IPS-NIHi7 (cell line): ENCODE results near the gene MED1.

ENCODE experiments used
- DNase-seq: peaks from one replicate; pipeline ENCODE4 v3.0.0; 2012; ENCODE audit warnings: mixed read lengths; ENCODE audit errors: extremely low spot score

The MED1 gene

DNA sequence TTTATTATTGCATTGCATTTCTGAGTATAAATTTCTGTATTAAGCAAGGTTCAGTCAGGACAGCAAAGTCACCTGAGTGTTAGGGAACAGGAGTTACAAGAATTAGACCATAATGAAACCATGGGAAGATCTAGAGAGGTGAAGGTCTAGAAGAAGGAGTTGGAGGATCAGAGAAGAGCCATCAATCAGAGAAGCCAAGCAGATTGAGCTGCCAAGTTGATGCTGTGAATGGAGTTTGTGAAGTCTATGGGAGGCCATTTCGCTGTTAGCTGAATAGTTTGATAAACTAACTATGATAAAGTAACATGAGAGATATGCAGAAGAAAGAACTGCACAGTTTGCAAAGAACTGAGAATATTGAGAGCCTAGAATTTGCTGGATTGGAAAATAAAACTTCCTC is 90.0 kb downstream of the MED1 start:
- no peak for DNase-seq

DNA sequence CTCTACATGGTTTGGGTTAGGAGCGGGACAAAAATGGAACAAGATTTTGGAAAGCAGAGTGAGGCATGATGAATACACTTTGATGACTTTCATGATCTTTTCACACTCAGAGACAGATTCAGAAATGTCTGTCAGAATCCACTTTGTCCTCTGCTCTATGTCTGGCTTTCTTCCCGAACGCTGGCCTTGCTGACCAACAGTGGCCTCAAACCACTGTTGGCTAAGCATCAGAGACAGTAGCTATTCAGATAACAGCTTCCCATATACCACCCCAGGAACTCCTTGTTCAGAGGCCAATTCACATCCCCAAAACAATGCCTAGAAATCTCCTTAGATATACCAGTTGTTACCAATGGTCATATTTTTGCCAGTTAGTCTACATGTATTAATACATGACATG is 90.5 kb downstream of the MED1 start:
- DNase-seq = no peak

DNA sequence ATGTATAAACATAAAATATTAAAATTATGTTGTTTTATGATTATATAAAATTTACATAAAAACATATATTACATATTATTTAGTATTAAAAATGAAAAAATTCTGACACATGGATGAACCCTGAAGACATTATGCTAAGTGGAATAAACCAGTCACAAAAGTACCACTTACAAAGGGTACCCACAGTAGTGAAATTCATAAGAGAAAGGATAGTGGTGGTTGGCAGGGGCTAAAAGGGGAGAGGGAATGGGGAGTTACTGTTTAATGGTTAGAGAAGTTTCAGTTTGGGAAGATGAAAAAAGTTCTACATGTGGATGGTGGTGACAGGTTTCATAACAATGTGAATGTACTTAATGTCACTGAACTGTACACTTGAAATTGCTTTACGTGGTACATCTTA is 91.1 kb downstream of the MED1 start:
- DNase-seq = no peak

DNA sequence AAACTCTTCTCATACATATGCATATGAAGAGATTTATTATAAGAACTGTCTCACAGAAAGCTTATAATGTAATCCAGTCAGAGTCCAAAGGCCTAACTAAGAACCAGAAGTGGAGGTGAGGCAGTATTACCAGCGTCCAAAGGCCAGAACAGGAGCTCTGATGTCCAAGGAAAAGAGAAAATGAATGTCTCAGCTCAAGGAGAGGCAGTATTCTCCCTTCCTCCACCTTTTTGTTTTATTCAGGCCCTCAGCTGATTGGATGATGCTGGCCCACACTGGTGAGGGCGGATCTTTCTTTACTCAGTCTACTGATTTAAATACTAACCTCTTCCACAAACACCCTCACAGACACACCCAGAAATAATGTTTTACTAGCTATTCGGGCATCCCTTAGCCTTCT is 93.1 kb downstream of the MED1 start:
- DNase-seq = no peak

DNA sequence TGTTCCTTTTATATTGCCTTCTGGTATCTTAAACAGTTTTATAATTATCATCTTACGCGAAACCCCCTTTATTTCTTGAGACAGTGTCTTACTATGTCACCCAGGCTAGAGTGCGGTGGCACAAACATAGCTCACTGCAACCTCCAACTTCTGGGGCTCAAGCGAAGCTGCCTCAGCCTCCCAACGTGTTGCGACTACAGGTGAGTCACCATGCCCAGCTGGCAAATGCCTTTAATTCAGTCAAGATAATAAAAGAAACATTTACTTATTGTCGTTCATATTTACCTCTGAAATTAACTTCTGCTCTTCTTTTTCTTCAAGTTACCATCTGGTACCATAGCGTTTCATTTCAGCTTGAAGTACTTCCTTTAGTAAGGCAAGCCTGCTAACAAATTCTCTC is 93.6 kb downstream of the MED1 start:
- DNase-seq = no peak
